ENCODE results near the gene SPRN. TPM values are rescaled to one million over a fixed set of nuclear protein-coding genes. Genes with fewer than 3 reads are reported as not detected.

Gene SPRN
- total and polyA plus RNA-seq, 7 donors, result under 0.01 to 1.1 (median 0.41) TPM; not detected in 2

GRCh38 chr10:133457100-133457841 is 32.8 kb upstream of the SPRN start:
- no peaks in the 10 kb centered on the region for H3K9me3 ChIP-seq
- no peaks in the 10 kb centered on the region for H3K27me3 ChIP-seq
- intact Hi-C loops (cut with DNase I), result no loop called here
- no peaks in the 10 kb centered on the region for H3K4me1 ChIP-seq
- WGBS, 2 donors, result 92% methylated on average over 34 of the region's 34 CpGs
- no peak overlapping the region for H3K27ac ChIP-seq
- no peak overlapping the region for H3K4me3 ChIP-seq
- TF ChIP-seq, protein P1, sequence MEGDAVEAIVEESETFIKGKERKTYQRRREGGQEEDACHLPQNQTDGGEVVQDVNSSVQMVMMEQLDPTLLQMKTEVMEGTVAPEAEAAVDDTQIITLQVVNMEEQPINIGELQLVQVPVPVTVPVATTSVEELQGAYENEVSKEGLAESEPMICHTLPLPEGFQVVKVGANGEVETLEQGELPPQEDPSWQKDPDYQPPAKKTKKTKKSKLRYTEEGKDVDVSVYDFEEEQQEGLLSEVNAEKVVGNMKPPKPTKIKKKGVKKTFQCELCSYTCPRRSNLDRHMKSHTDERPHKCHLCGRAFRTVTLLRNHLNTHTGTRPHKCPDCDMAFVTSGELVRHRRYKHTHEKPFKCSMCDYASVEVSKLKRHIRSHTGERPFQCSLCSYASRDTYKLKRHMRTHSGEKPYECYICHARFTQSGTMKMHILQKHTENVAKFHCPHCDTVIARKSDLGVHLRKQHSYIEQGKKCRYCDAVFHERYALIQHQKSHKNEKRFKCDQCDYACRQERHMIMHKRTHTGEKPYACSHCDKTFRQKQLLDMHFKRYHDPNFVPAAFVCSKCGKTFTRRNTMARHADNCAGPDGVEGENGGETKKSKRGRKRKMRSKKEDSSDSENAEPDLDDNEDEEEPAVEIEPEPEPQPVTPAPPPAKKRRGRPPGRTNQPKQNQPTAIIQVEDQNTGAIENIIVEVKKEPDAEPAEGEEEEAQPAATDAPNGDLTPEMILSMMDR (IDR thresholded peaks at IDR 0.05), result no peak
- TF ChIP-seq EP300 (IDR thresholded peaks at IDR 0.05), result no peak
- TF ChIP-seq POLR2AphosphoS5 (IDR thresholded peaks at IDR 0.05), result no peak
- TF ChIP-seq POLR2A (IDR thresholded peaks at IDR 0.05), result no peak
- H3K36me3 ChIP-seq, result no peaks in the 10 kb centered on the region
- no peak for DNase-seq

DNA sequence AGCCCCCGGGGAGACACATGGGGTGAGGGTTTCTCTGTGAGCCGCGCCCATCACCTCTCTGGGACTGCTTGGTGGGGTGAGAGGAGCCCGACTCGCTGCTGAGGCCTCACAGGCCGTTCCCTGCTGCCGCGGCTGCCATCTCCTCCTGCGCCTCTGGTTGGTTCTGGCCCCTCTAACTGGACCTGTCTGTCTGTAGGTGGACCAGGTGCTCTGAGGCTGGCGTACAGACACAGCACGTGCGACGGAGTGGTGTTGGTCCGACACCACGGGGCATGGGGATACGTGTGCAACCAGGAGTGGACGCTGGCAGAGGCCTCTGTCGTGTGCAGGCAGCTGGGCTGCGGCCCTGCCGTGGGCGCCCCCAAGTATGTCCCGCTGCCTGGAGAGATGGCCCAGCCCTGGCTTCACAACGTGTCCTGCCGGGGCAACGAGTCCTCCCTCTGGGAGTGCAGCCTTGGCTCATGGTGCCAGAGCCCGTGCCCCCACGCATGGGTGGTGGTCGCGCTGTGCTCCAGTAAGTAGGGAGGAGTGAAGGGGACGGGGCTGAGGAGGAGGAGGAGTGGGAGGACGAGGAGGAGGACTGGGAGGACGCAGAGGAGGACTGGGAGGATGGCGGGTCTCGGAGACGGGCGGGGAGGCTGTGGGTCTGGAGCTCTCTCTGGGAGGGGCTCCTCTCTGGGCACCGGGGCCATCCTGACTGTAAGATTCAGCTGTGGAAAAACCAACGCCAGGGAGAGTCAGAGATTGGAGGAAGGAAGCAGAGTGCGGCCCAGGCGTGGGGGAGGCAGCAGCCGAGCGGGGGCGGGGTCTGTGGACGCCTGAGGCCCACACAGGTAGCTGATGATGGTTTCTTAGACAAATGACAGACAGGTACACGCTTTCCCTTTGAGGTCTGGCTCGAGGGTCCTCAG is 31.9 kb upstream of the SPRN start:
- no peaks in the 10 kb centered on the region for H3K4me1 ChIP-seq
- H3K9me3 ChIP-seq, result no peaks in the 10 kb centered on the region
- DNase-seq, result no peak
- H3K4me3 ChIP-seq, result no peak overlapping the region
- 86 to 89% methylated on average over 46 of the region's 46 CpGs for WGBS, 2 donors
- TF ChIP-seq POLR2AphosphoS5 (IDR thresholded peaks at IDR 0.05) (no peak), EP300 (IDR thresholded peaks at IDR 0.05) (no peak), POLR2A (IDR thresholded peaks at IDR 0.05) (no peak)
- TF ChIP-seq, protein P1 (IDR thresholded peaks at IDR 0.05), result no peak
- no peaks in the 10 kb centered on the region for H3K27me3 ChIP-seq
- H3K27ac ChIP-seq, result no peak overlapping the region
- intact Hi-C loops (cut with DNase I), result no loop called here
- no peaks in the 10 kb centered on the region for H3K36me3 ChIP-seq

- H3K36me3 ChIP-seq, result no peaks in the 10 kb centered on the region
- 81 to 86% methylated on average over 7 of the region's 7 CpGs for WGBS, 2 donors
- H3K4me1 ChIP-seq, result no peaks in the 10 kb centered on the region
- H3K27ac ChIP-seq, result no peak overlapping the region
- no peaks in the 10 kb centered on the region for H3K9me3 ChIP-seq
- no peak overlapping the region for H3K4me3 ChIP-seq
- TF ChIP-seq POLR2AphosphoS5 (IDR thresholded peaks at IDR 0.05), result no peak
- no peak for TF ChIP-seq POLR2A (IDR thresholded peaks at IDR 0.05)
- TF ChIP-seq, protein P1 (IDR thresholded peaks at IDR 0.05), result no peak
- TF ChIP-seq EP300 (IDR thresholded peaks at IDR 0.05), result no peak
- DNase-seq, result no peak
- no peaks in the 10 kb centered on the region for H3K27me3 ChIP-seq
- intact Hi-C loops (cut with DNase I), result no loop called here
These were observed 31.2 kb upstream of the SPRN start for GRCh38 chr10:133455611-133456031.

DNA sequence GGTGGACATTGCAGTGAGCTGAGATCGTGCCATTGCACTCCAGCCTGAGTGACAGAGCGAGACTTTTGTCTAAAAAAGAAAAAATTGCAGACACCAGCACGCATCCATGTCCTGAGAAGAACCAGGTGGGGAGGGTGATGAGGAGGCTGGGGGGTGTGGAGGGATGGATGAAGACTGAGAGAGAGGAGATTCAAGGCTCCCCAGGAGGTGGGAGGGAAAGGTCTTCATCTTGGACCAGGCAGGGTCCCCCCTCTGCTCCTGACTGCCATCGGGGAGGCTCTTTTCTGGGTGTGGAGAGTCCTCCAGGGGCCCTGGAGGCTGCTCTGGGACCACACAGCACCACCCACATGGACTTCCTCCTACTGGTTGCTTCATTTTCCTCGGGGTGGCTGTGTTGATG is 30.8 kb upstream of the SPRN start:
- Histone ChIP-seq H3K27ac (no peak overlapping the region), H3K4me1 (no peaks in the 10 kb centered on the region), H3K4me3 (no peak overlapping the region), H3K27me3 (no peaks in the 10 kb centered on the region), H3K9me3 (no peaks in the 10 kb centered on the region), H3K36me3 (no peaks in the 10 kb centered on the region)
- TF ChIP-seq EP300 (IDR thresholded peaks at IDR 0.05), result no peak
- no peak for TF ChIP-seq POLR2A (IDR thresholded peaks at IDR 0.05)
- no peak for TF ChIP-seq POLR2AphosphoS5 (IDR thresholded peaks at IDR 0.05)
- whole genome bisulfite sequencing, 2 donors, result 72 to 73% methylated on average over 5 of the region's 5 CpGs
- intact Hi-C loops (cut with DNase I), result no loop called here
- no peak for DNase-seq

All from sigmoid colon (tissue), 7 donors.